Parathyroid adenoma (tissue), 2 donors: ENCODE measurements around the gene DCXR.

Experiments
- H2AFZ ChIP-seq: fragments of 300-600 bp; sonication (generic); one replicate; pipeline ENCODE4 v1.7.0; 2017; ENCODE audit warnings: antibody characterized with exemption, mild to moderate bottlenecking
- H3K27ac ChIP-seq: fragments of 300-600 bp; sonication (generic); one replicate; pipeline ENCODE4 v1.7.0; 2017
- H3K27me3 ChIP-seq: fragments of 300-600 bp; sonication (generic); one replicate; pipeline ENCODE4 v1.7.0; 2017; ENCODE audit warnings: low read length; ENCODE audit not compliant: control insufficient read depth, insufficient read depth
- H3K36me3 ChIP-seq: fragments of 300-600 bp; sonication (generic); one replicate; pipeline ENCODE4 v1.7.0; 2017; ENCODE audit warnings: low read length; ENCODE audit not compliant: control insufficient read depth, insufficient read depth
- H3K4me1 ChIP-seq: fragments of 300-600 bp; sonication (generic); one replicate; pipeline ENCODE4 v1.7.0; 2017; ENCODE audit warnings: control low read depth
- H3K4me2 ChIP-seq: fragments of 300-600 bp; sonication (generic); one replicate; pipeline ENCODE4 v1.7.0; 2017; ENCODE audit warnings: low read length
- H3K4me3 ChIP-seq: fragments of 300-600 bp; sonication (generic); one replicate; pipeline ENCODE4 v1.7.0; 2017; ENCODE audit warnings: low read depth, low read length
- H3K79me2 ChIP-seq: fragments of 300-600 bp; sonication (generic); one replicate; pipeline ENCODE4 v1.7.0; 2017; ENCODE audit warnings: control low read depth
- H3K9ac ChIP-seq: fragments of 300-600 bp; sonication (generic); one replicate; pipeline ENCODE4 v1.7.0; 2017; ENCODE audit warnings: mild to moderate bottlenecking
- H3K9me3 ChIP-seq: fragments of 300-600 bp; sonication (generic); one replicate; pipeline ENCODE4 v1.7.0; 2017; ENCODE audit warnings: low read length; ENCODE audit not compliant: control insufficient read depth
- TF ChIP-seq, protein P1 (sequence below): fragments of 300-600 bp; sonication (generic); IDR thresholded peaks from one replicate; pipeline ENCODE4 v1.7.0; 2017; ENCODE audit warnings: antibody characterized with exemption, mild to moderate bottlenecking
- donor health status: primary hyperparathyroidism.

The DCXR gene

GRCh38 chr17:82012640-82013295, 24.7 kb downstream of the DCXR start:
- Histone ChIP-seq H3K27me3 (no peaks in the 10 kb centered on the region), H3K9me3 (no peaks in the 10 kb centered on the region), H3K27ac (no peak overlapping the region), H3K36me3 (no peaks in the 10 kb centered on the region), H3K4me3 (no peak overlapping the region), H3K4me1 (no peaks in the 10 kb centered on the region), H3K9ac (no peak overlapping the region), H3K4me2 (no peak overlapping the region), H2AFZ (no peak overlapping the region), H3K79me2 (no peaks in the 10 kb centered on the region)
- TF ChIP-seq, protein P1, sequence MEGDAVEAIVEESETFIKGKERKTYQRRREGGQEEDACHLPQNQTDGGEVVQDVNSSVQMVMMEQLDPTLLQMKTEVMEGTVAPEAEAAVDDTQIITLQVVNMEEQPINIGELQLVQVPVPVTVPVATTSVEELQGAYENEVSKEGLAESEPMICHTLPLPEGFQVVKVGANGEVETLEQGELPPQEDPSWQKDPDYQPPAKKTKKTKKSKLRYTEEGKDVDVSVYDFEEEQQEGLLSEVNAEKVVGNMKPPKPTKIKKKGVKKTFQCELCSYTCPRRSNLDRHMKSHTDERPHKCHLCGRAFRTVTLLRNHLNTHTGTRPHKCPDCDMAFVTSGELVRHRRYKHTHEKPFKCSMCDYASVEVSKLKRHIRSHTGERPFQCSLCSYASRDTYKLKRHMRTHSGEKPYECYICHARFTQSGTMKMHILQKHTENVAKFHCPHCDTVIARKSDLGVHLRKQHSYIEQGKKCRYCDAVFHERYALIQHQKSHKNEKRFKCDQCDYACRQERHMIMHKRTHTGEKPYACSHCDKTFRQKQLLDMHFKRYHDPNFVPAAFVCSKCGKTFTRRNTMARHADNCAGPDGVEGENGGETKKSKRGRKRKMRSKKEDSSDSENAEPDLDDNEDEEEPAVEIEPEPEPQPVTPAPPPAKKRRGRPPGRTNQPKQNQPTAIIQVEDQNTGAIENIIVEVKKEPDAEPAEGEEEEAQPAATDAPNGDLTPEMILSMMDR: no peak

- Histone ChIP-seq H3K4me3 (no peak overlapping the region), H3K4me2 (no peak overlapping the region), H3K79me2 (no peaks in the 10 kb centered on the region), H2AFZ (no peak overlapping the region), H3K27ac (no peak overlapping the region), H3K9me3 (no peaks in the 10 kb centered on the region), H3K27me3 (no peaks in the 10 kb centered on the region), H3K9ac (no peak overlapping the region), H3K36me3 (no peaks in the 10 kb centered on the region), H3K4me1 (no peaks in the 10 kb centered on the region)
- TF ChIP-seq, protein P1: no peak
These were observed 25.2 kb downstream of the DCXR start for GRCh38 chr17:82012261-82012639.

GRCh38 chr17:82011617-82012187, 25.8 kb downstream of the DCXR start:
- Histone ChIP-seq H3K36me3 (no peaks in the 10 kb centered on the region), H2AFZ (no peak overlapping the region), H3K9ac (no peak overlapping the region), H3K4me3 (no peak overlapping the region), H3K4me1 (no peaks in the 10 kb centered on the region), H3K4me2 (no peak overlapping the region), H3K27ac (no peak overlapping the region), H3K9me3 (no peaks in the 10 kb centered on the region), H3K27me3 (no peaks in the 10 kb centered on the region), H3K79me2 (no peaks in the 10 kb centered on the region)
- TF ChIP-seq, protein P1: no peak

DNA sequence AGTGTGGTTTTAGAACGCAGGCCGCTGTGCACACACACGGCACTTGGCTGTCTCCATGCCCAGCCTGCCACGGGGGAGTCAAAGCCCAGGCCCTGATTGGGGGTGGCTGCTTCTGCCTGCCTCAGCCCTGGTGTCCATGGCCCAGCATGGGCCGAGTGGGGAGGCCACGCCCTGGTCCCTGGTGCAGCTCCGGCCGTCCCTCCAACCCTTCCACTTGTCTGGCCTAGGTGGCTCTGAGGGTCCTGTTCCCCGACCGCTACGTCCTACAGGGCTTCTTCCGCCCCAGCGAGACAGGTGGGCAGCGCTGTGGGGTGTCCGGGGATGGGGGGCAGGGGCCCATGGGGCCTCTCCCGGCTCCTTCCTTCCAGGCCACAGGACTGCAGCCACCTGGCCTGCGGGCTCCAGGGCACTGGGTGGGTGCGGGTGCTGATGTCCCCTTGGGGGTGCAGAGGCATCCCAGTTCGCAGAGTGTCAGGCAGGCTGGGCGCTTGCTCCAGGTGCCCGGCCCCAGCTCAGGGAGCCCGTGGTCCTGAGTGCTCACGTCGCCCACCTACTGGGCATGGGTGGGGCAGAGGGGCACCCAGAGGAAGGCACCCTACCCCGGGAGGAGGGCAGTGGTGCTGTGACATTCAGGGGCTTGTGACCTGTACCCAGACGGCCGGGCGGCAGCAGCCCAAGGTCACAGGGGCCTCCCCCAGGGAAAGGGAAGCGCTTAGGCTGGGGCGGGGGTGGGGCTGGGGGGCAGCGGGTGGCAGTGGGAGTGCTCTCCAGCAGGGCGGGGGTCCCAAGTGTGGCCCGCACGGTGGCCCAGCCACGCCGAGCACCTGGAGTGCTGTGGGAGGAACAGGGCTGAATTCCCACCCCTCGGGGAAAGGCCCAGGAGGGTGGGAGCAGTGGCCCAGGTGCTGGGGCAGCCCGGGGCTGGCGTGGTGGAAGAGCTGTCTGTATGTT, 26.6 kb downstream of the DCXR start:
- H3K36me3 ChIP-seq: no peaks in the 10 kb centered on the region
- H3K9me3 ChIP-seq: no peaks in the 10 kb centered on the region
- H3K4me1 ChIP-seq: no peaks in the 10 kb centered on the region
- TF ChIP-seq, protein P1: no peak
- no peak overlapping the region for H2AFZ ChIP-seq
- no peak overlapping the region for H3K4me2 ChIP-seq
- no peak overlapping the region for H3K9ac ChIP-seq
- H3K79me2 ChIP-seq: no peaks in the 10 kb centered on the region
- H3K27ac ChIP-seq: no peak overlapping the region
- no peaks in the 10 kb centered on the region for H3K27me3 ChIP-seq
- H3K4me3 ChIP-seq: no peak overlapping the region
